ENCODE measurements around the gene FRMD8.

- TF ChIP-seq CEBPB (IDR thresholded peaks at IDR 0.05) (no peak), EGR1 (IDR thresholded peaks at IDR 0.05) (no peak), TAF1 (IDR thresholded peaks at IDR 0.05; ENCODE audit: low read depth) (no peak), CREB1 (IDR thresholded peaks at IDR 0.05; ENCODE audit: low read depth) (no peak), REST (IDR thresholded peaks at IDR 0.05; ENCODE audit: low read depth) (no peak), ZBTB7A (IDR thresholded peaks at IDR 0.05; ENCODE audit: low read depth) (no peak), EP300 (IDR thresholded peaks at IDR 0.05; ENCODE audit: borderline replicate concordance) (no peak), NFIC (IDR thresholded peaks at IDR 0.05) (no peak), USF1 (IDR thresholded peaks at IDR 0.05) (no peak), MAX (IDR thresholded peaks at IDR 0.05) (no peak)
Measured at GRCh38 chr11:65401073-65401802, 14.8 kb downstream of the FRMD8 start.
